Activated T-cell treated with anti-CD3 and anti-CD28 coated beads for 4 hours (primary cell): Measurements from ENCODE around the gene LBP.
"Not testable (repeated sequence)": the region's sequence is repeated elsewhere in the genome, so short reads cannot be mapped to it uniquely, and the experiment has no call there.

Experiments
- DNase-seq: peaks from one replicate; pipeline ENCODE4 v3.0.0-alpha.2; 2020

LBP gene

DNA sequence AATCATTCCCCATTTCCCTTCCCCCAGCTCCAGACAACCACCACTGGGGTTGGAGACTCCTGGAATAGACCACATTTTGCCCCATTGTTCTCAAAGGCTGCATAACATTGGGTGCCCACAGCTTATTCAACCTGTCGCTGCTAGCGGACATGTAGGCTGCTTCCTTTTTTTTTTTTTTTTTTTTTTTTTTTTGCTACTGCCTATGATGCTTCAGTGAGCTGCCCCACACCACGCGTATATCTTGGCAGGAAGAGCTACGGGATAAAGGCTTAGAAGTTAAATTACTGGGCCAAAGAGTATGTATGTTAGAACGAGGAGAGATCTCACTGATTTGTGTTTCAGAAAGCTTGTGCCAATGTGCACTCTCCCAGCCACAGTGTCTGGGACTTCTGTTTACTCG, 7.0 kb downstream of the LBP start:
- no peak for DNase-seq

DNA sequence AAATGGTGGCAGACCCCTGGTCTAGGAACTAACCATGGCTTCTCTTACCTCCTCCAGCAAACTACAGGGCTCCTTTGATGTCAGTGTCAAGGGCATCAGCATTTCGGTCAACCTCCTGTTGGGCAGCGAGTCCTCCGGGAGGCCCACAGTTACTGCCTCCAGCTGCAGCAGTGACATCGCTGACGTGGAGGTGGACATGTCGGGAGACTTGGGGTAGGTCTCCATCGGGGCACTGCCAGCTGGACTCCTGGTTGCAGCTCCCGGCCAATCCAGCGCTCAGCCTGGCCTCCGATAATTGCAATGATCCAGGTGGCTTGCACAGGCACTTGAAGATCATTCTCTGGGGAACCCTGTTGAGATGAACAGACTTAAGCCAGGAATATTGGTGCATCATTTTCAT, 7.9 kb downstream of the LBP start:
- DNase-seq = no peak

DNA sequence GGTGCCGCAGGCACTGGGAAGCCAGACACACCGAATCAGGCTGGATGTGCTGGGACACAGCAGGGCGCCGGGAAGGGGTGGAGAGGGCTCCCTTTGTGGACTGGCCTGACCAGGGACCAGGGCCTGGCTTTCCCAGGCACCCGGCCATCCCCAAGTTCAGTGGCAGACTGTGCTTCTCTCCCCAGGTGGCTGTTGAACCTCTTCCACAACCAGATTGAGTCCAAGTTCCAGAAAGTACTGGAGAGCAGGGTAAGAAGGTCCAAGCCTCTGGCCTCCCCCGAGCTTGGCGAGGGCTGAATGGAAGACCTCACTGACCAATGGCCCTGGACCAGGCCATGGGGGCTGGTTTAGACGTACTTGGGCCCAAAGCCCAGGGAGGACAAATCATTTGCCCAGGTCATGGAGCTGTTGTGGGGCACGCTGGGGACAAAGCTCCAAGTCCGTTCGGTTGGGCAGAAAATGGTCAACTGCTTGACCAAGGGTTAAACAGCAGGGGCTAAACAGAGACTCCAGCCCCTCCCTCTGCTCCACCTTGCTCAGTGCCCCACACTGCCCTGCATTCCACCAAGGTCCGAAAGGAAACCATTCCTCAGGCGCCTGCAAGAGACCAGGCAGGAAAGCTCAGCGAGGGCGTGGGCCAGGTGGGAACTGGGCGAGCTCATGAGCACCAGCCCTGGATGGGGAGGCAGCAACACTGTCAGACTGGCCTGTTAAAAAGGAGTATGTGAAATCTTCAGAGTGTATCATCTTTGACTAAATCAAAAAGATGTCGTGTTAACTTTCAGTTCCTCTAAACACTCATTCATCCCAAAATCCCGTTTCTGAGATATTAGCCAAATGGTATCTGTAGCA, 9.1 kb downstream of the LBP start:
- no peak for DNase-seq

DNA sequence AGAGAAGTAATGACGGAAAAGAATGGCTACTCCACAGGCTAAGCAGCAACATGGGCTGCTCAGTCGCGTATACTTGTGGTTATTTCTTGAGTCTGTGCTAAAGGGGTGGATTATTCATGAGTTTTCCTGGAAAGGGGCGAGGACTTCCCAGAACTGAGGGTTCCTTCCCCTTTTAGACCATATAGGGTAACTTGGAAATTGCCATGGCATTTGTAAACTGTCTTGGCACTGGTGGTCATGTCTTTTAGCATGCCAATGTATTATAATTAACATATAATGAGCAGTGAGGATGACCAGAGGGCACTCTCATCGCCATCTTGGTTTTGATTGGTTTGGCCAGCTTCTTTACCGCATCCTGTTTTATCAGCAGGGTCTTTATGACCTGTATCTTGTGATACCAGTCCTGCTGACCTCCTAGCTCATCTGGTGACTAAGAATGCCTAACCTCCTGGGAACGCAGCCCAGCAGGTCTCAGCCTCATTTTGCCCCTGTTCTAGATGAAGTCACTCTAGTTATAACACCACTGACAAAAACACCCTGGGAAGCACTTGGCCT, 11.4 kb downstream of the LBP start:
- no peak for DNase-seq

DNA sequence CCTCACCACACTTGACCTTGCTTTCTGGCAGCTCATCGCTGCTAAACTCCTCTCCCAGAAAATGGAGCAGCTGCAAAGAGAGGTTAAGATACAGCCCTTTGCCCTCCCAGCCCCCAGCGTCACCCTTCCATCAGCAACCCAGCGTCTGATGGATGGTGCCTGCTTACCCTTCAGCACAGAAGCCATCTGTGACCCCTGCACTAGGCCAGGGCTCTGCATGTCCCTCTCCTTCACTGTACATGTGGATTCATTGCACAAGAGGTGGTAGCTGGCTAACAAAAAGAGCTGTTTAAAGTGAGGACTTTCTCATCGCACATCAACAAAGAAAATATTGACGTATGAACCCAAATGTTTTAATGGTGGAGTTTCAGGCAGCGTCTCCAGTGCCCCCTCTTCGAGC, 12.3 kb downstream of the LBP start:
- no peak for DNase-seq

DNA sequence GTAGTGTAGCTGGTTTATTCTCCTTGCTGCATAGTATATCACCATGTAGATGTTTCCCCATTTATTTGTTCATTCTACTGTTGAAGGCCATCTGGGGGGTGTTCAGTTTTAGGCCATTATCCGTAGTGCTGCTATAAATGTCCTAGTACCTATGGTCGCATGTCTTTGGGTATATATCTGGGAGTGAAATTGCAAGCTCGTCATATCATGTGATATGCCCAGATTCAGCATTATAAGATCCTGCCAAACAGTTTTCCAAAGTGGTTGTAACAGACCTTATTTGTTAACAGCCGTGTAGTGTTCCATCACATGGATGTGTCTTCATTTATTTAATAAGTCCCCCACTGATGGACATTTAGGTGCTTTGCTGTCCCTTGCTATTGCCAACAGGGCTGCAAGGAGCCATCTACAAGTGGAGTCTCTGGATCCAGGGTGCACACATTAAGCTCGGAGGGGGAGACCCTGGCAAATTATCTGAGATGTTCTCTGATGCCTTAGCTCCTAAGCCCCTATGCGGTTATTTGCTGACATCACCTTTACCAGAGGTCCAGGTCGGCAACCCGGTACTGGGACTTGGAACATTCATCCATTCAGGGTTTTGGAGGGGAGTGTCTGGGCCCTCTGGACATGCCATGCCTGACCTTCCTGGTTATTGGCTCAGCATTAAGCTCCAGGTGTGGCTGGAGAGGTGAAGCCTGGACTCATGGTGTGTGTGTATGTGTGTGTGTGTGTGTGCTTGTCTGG, 16.9 kb downstream of the LBP start:
- DNase-seq = no peak

DNA sequence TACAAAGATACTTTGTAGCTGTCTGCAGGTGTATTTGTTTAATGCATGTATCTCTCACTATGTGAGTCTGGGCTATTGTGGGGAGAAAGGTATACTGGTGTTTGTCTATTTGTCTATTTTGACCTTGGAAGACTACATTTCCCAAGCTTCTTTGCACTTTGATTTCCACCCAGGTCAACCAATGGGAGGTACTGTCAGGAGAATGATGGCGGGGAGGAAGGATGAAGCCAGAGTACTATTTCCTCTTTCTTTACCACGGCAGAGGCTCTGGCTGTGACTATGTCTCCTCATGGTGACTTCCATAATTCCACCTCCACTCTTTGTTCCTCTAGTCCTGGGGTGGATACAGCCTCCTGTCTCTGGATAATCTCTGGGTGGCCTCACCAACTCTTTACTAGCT, 23.1 kb downstream of the LBP start:
- DNase-seq = no peak

DNA sequence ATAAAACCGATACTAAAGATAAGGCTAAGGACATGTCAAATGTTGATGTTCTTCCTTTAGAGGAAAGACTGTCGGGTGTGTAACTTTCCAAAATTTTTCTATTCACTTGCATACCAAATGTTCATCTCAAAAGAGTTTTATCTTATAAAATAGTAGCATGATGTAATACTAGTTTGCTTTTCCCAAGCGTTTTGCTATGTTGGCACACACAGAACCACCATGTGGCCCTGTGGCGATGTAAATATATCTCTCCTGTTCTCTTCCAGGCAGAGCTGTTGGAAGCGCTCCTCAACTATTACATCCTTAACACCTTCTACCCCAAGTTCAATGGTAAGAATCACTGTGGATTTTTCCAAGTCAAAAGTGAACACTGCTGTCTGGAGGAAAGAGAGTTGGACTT, 26.5 kb downstream of the LBP start:
- no peak for DNase-seq

DNA sequence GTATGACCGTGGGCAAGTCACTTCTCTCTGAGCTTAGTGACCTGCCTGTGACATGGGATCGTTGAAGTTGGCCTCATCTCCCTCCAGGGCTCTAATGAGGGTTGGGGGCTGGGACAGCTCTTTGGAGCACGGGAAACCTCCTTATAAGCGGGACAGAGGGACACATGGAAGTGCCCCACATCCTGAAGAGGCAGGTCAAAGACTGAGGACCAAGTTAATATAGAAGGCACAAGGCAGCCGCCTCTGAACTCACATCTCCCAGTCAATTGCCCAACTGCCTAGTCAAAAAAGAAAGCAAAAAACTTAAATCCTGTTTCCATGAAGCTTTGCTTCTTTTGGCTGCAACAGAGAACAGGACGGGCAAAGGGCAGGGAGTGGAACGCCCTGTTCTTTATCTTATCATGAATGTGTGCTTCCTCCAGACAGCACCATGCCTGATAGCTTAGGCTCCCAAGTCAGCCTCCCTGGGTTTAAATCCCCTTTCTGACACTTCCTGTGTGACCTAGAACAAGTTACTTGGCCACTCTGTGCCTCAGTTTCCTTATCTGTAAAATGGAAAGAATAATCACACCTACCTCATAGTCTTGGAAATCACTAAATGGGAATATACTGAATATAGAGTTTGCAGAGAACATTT, 27.1 kb downstream of the LBP start:
- no peak for DNase-seq

DNA sequence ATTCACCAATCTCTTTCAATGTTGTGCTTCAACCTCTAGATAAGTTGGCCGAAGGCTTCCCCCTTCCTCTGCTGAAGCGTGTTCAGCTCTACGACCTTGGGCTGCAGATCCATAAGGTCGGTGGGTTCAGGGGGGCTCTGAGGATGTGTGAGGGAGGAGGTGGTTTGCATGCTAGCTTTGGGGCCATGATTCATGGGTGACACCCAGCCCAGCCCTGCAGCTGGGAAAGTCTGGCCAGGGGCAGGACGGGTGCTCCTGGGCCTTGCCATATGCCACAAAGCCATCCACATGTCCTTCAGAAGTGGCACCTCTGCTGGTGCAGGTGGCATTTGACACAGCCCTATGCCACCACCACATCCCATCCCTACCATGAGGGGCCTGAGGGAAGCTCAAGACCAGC, 27.6 kb downstream of the LBP start:
- no peak for DNase-seq

DNA sequence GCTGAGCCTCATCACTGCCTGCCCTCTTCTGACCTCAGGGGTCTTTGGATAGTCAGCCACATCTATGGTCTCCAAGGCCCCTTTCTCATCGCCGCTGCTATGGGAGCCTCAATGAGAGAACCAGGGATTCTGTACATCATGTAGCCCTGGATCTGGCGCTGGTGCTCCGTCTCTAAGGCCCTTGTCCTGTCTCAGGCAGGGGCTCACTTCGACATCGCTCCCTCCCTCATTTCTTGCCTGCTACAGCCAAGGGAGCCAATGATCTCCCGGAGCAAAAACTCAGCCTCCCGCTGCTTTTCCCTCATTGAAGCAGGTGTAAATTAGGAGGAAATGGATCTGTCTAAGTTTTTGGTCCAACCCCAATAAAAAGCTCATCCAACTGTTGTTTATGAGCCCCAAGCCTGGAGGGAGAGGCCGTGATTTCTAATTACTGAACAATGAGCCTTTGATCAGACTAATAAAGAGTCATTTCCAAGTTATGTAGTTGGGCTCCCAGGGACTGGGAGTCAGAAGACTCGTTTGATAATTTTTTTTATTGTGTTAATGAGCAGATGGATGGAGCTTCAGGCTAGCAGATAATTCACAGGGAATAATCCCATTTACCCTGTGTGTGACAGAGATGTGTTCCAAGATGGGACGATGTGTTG, 30.9 kb downstream of the LBP start:
- DNase-seq = no peak

DNA sequence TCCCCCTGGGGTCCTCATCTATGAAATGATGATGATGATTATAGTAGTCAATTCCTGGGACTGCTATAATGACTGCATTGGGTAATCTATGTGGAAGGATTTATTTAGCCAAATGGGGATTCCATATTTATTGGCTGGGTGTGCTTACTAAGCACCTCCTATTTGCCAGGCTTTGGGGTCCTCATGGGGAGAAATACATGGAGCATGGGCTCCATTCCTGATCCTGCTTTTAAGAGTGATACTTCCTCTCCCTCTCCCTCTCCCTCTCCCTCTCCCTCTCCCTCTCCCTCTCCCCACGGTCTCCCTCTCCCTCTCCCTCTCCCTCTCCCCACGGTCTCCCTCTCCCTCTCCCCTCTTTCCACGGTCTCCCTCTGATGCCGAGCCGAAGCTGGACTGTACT, 31.6 kb downstream of the LBP start:
- not testable (repeated sequence) for DNase-seq

DNA sequence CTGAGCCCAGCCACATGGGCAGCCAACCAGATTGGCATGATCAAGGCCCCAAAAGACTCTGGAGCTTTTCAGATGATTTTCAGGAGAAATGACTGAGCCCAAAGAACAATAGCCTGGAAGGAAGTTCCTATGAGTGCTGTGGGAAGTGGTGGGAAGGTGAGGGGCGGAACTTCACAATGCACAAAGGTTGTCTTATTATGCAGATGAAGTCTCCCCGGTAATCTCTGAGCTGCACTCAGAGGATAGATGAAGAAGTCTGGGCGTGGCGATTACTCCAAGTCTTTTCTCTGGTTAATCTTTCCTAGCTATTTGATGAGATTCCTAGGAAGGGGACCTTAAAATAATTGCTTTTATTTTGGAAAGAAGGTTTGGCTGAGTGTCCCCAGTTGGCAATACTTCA, 36.9 kb downstream of the LBP start:
- DNase-seq = no peak

DNA sequence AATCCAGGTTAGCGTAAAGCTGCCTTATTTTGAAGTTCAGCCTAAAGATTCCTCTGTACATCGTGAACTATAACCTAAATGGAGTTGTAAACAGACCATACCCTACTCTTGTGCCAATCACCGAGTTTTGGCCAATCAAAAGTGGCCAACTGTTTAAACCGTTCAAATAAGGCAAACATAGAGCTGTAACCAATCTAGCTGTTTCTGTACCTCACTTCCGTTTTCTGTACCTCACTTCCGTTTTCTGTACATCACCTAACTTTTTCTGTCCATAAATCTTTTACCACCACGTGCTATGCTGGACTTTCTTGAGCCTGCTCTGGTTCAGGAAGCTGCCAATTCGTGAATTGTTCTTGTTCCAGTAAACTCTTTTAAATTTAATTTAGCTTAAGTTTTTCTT, 39.7 kb downstream of the LBP start:
- no peak for DNase-seq

DNA sequence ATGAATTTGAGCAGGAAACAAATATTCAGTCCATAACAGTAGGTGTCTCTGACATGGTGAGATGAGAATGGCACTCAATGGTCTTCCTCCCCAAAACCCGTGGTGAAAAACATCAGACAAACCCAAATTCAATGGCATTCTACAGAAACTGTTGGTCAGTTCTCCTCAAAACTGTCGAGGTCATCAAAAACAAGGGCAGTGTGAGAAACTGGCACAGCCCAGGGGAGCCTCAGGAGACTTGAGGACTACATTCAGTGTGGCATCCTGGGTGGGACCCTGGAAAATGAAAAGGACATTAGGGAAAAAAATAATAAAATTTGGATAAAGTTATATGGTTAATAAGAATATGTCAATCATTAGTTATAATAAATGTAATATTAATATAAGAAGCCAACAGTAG, 40.6 kb downstream of the LBP start:
- DNase-seq = no peak

DNA sequence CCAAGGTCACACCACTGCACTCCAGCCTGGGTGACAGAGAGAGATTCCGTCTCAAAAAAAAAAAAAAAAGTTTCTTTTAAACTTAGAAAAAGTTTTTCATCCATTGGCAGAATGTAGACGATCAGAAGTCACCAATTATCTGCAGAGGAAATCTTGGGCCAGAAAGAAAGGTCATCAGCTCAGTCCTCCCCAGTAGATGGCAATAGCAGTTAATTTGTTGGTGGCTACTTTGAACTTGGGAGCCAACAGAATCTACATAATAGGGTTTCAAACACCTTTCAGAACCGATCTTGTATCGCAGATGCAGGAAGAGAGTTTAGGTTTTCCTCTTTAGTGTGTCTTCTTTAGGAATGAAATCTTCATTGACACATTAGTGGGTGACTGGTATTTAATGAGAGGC, 41.7 kb downstream of the LBP start:
- DNase-seq = no peak

DNA sequence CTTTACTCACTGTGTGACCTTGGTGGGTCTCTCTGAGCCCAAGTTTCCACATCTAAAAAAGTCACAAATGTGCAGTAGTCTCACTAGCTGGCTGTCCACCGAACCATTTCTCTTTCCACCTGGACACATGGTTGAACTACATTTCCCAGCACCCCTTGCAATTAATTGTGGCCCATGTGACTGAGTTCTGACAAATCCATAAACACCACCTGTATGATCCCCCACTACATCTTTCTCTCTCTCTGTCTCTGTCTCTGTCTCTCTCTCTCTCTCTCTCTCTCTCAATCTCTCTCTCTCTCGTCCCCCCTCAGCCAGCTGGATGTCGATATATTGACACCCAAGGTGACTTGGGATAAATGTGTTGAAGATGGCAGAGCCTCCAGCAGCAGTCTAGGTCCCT, 46.1 kb downstream of the LBP start:
- DNase-seq = no peak

DNA sequence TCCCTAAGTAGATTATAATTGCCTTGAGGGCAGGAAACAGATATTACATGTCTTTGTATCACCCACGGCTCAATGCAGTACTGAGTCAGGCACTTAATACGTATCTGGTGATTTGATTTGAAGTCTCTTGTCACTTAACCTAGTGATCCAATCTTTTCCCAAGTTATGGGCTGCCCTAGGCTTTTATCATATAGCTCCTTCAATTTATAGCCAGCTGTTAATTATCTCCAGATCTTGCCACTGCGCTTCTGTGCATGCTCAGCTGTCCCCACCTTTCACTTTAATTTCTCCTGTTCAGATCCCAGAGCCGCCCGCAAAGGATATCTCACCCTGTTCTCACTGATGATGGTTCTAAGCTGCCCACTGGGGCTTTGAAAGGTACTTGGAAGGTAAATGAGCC, 47.0 kb downstream of the LBP start:
- DNase-seq = no peak

DNA sequence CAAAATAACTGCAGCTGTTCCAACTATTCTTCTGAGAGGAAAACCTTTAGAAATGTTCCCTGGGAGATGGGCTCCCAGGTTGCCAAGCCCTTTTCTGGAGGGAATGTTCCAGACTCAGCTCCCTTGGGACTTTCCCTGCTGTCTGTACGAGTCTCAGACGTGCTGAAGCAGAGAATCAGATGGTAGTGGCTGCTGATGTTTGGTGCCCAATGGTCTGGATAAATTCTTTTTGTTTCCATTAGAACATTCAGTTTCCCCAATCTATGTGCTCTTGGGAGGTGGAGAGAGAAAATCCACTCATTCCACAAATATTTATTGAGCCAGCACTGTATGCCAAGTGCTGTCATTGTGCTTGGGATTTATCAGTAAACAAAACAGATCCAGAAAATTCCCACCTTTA, 48.9 kb downstream of the LBP start:
- DNase-seq = no peak

DNA sequence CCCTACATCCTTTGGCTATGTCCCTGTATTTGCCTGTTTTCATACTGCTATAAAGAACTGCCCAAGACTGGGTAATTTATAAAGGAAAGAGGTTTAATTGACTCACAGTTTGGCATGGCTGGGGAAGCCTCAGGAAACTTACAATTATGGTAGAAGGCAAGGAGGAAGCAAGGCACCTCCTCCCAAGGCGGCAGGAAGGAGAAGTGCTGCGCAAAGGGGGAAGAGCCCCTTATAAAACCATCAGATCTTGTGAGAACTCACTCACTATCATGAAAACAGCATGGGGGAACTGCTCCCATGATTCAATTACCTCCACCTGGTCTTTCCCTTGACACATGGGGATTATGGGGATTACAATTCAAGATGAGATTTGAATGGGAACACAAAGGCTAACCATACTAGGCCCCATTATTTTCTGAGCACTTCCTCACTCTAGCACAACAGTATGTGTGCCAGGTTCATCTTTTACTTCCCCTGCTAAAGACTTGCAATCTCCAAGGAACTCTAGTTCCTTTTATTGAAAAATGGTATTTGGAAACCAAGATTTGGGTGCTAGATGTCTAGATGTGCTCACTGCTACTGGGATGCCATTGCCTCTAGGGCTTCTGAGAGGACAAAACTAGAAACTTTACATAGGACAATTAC, 49.6 kb downstream of the LBP start:
- not testable (repeated sequence) for DNase-seq

DNA sequence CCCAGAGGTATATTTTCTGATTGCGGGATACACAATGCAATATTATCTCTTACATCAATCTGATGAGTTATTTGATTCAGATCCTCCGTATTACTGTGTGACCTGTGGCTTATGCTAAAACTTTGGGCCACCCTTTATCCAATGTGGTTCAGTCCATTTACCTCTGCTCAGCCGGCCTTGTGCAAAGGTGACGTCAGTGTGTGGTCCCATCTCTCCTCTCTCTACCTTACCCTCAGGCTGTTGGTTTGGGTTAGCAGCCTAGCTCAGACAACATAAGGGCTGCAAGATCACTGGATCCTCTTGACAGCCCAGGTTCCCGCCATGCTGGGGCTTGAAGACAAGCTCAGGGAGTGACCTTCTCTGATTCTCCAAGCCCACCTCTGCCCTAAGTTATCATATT, 55.8 kb downstream of the LBP start:
- no peak for DNase-seq

DNA sequence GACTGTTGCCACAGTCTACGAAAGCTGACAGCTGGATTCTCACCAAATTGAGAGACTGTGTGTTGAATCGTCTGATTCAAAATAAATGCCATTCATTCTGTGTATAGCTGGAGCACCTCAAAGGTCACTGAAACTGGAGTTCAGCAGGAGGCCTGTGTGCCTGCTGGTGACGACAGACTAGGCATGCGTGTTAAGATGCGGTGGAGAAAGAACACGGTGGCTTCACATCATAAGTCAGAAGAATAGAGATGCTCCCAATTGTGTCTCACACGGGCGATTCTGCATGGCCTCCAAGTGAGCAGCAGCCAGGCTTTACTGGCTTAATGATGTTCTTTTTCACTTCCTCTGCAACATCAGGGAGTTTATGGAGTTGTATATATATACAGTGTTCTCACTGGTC, 56.5 kb downstream of the LBP start:
- DNase-seq = no peak

DNA sequence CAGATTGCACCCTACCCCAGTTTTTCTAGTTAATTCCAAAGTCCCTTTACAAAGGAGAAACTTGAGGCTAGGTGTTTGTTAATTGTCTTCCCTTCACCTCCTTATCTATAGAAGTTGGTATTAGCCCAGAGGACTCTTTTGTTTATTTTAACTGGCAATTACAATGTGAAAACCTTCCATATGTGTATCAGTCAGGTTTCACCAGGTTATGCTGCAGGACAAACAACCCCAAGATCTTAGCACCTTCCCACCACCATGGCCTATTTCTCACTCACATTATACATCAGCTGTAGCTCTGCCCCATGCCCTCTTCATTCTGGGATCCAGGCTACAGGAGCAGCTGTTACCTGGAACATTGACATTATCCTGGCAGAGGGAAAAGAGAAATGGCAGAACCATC, 57.7 kb downstream of the LBP start:
- no peak for DNase-seq
